HG02852 (cell line): ENCODE data around the gene PLA2G4C.
"Not testable (repeated sequence)": the region's sequence is repeated elsewhere in the genome, so short reads cannot be mapped to it uniquely, and the experiment has no call there.

ENCODE experiments used
- ATAC-seq: cut with Tn5 transposase; IDR thresholded peaks from one replicate; pipeline ENCODE4 v1.9.1; 2021; ENCODE audit warnings: mild to moderate bottlenecking, moderate library complexity; ENCODE audit not compliant: unreplicated experiment

Gene PLA2G4C

GRCh38 chr19:48111280-48111679, 663 bp upstream of the PLA2G4C start:
- no peak for ATAC-seq

DNA sequence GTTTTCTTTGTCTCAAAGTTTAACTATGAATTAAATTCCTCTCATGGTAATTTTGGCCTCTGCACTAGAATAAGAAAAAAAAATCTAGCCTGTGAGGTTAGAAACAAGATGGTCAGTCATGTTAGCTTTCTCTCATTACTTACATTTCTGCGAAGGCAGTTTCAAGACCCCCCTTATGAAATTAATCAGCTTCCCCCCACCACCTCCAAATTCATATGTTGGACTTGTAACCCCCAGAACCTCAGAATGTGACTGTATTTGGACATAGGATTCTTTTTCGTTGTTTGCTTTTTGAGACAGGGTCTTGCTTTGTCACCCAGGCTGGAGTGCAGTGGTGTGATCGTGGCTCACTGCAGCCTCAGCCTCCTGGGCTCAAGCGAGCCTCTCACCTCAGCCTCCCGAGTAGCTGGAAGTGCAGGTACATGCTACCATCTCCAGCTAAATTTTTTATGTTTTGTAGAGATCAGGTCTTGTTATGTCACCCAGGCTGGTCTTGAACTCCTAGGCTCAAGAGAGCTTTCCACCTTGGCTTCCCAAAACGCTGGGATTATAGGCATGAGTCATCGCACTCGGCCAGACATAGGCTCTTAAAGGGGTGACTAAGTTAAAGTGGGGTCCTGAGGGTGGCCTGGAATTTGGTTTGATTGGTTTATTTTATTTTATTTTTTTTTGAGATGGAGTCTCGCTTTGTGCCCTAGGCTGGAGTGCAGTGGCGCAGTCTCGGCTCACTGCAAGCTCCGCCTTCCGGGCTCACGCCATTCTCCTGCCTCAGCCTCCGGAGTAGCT, 1.4 kb downstream of the PLA2G4C start:
- ATAC-seq, result no peak

DNA sequence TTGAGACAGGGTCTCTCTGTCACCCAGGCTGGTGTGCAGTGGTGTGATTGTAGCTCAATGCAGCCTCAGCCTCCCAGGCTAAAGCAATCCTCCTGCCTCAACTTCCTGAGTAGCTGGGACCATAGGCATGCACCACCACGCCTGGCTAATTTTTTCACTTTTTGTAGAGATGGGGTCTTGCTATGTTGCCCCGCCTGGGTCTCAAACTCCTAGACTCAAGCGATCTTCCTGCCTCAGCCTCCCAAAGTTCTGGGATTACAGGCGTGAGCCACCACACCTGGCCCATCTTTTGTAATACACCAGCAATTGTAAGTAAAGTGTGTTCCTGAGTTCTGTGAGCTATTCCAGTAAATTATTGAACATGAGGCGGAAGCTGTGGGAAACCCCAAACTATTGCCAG, 6.7 kb downstream of the PLA2G4C start:
- no peak for ATAC-seq

GRCh38 chr19:48102870-48103751, 7.5 kb downstream of the PLA2G4C start:
- no peak for ATAC-seq

GRCh38 chr19:48095612-48096175, 14.9 kb downstream of the PLA2G4C start:
- ATAC-seq, result no peak

DNA sequence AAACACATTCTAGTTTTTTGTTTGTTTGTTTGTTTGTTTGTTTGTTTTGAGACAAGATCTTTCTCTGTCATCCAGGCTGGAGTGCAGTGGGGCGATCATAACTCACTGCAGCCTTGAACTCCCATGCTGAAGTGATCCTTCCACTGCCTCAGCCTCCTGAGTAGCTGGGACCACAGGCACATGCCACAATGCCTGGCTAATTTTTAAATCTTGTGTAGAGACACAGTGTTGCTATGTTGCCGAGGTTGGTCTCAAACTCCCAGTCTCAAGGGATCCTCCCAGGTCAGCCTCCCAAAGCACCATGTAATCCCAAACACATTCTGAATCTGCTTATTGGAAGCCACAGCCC, 15.8 kb downstream of the PLA2G4C start:
- no peak for ATAC-seq

- ATAC-seq, result no peak
These were observed 16.3 kb downstream of the PLA2G4C start for GRCh38 chr19:48094129-48094854.

- not testable (repeated sequence) for ATAC-seq
These were observed 19.4 kb downstream of the PLA2G4C start for GRCh38 chr19:48091111-48091718.

DNA sequence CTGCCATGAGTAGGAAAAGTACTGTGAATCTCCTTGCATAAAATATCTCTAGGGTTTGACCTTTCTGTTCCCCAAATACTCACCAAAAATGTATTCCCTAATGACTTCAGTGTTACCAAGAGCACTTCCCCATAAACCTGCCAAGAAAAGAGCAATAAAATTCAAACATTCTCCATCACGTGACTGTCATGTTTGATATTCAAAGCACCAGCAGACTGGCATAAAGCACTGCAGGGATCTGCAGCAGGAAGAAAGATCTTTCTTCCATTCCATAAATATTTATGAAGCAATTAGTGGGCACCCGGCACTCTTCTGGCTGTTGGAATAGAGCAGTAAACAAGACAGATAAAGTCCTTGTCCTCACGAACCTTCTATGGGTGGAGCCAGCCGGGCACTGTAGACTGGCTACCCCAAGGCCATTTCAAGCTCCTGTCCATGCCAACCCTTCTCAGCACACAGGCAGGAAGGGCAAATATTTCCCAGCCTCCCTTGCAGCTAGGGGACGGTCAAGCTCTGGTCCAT, 20.3 kb downstream of the PLA2G4C start:
- no peak for ATAC-seq

GRCh38 chr19:48088991-48089390, 21.6 kb downstream of the PLA2G4C start:
- ATAC-seq, result not testable (repeated sequence)

- ATAC-seq, result no peak
These were observed 24.4 kb downstream of the PLA2G4C start for GRCh38 chr19:48085904-48086864.

- ATAC-seq, result no peak
These were observed 25.5 kb downstream of the PLA2G4C start for GRCh38 chr19:48085076-48085475.

DNA sequence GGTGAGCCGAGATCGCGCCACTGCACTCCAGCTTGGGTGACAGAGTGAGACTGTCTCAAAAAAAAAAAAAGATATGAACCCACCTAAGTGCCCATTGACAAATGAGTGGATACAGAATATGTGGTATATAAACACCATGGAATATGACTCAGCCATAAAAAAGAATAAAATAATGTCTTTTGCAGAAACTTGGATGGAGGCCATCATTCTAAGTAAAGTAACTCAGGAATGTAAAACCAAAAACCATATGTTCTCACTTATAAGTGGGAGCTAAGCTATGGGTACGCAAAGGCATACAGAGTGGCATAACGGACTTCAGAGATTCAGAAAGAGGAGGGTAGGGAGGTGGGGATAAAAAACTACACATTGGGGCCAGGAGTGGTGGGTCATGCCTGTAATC, 29.5 kb downstream of the PLA2G4C start:
- no peak for ATAC-seq

DNA sequence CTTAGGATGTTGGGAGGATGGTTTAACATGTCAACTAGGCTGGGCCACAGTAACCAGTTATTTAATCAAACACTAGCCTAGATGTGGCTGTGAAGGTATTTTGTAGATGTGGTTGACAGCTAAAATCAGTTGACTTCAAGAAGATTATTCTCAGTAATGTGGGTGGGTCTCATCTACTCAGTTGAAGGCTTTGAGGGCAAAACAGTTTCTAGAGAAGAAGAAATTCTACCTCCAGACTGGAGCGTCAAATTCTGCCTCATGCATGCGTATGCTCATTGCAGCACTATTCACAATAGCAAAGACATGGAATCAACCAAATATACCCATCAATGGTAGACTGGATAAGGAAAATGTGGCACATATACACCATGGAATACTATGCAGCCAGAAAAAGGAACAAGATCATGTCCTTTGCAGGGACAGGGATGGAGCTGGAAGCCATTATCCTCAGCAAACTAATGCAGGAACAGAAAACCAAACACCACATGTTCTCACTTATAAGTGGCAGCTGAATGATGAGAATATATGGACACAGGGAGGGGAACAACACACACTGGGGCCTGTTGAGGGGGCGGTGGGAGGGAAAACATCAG, 40.3 kb downstream of the PLA2G4C start:
- not testable (repeated sequence) for ATAC-seq

GRCh38 chr19:48069435-48069834, 41.2 kb downstream of the PLA2G4C start:
- ATAC-seq, result no peak

DNA sequence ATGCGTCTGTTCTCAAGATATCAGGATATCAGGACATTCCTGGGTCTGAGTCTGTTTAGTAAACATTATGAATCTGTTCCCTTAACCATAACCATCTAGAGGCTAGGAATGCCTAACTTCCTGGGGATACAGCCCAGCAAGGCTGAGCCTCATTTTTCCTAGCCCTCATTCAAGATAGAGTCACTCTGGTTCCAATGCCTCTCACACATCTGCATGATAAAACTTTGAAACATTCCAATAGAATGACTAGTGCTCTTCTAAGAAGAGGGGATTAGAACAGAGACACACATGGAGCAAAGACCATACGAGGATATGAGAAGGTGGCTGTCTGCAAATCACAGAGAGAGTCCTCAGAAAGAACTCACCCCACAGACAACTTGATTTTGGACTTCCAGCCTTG, 46.1 kb downstream of the PLA2G4C start:
- ATAC-seq, result no peak

DNA sequence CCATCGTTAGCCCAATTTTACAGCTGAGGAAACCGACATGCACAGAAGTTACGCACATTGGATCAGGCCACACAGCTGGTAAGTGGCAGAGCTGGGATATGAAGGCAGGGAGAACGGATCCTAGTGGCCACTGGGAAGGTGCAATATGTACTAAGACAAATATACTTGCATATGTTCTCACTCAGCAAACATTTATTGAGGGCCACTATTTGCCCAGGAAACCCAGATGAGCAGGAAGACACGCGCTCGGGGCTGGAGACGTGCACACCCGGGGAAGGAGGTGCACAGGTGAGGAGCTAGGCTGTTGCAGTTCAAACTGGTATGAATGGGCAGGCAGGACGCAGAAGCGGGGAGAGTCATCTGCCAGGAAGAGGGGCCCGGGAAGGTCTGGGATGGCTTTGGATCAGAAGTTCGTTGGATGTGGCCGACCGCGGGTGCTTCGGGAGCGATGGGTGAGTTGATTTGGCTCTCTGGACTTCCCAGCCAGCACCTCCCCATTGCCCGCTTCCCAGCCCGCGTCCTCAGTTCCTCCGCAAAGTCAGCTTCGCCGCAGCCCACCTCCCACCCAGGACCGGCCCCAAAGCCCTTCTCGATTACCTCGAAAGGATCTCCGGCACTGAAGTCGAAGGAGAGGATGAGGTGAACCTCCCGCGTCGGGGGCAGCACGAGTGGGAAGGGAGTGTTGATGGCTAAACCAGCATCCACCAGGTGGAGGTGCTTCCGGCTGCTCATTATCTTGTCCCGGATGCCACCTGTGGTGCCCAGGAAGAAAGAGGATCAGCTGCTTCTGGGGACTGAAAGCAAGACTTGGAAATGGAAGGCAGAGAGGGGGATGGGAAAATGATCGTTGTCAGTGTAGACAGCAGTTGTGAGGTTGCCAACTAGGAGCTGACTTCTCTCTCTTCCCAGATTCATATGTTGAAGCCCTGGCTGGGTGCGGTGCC, 48.9 kb downstream of the PLA2G4C start:
- no peak for ATAC-seq

GRCh38 chr19:48060381-48060780, 50.2 kb downstream of the PLA2G4C start:
- ATAC-seq, result no peak
